ENCODE data around the gene DZIP1.
"Not testable (repeated sequence)": the region's sequence is repeated elsewhere in the genome, so short reads cannot be mapped to it uniquely, and the experiment has no call there.

DNA sequence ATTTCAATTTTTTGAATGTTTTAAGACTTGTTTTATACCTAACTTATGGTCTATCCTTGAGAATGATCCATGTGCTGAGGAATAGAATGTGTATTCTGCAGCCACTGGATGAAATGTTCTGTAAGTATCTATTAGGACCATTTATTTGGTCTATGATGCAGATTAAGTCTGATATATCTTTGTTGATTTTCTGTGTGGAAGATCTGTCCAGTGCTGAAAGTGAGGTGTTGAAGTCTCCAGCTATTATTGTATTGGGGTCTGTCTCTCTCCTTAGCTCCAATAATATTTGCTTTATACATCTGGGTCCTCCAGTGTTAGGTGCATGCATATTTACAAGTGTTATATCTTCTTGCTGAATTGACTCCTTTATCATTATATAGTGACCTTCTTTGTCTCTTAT, 22.7 kb upstream of the DZIP1 start:
- not testable (repeated sequence) for TF ChIP-seq REST (IDR thresholded peaks at IDR 0.05; ENCODE audit: low read depth, low read length); SIN3A (IDR thresholded peaks at IDR 0.05; ENCODE audit: low read depth, low read length); TCF12 (IDR thresholded peaks at IDR 0.05; ENCODE audit: low read depth, low read length); ZNF274 (IDR thresholded peaks at IDR 0.05; ENCODE audit: insufficient read depth, insufficient read length)
- TF ChIP-seq, protein P1, sequence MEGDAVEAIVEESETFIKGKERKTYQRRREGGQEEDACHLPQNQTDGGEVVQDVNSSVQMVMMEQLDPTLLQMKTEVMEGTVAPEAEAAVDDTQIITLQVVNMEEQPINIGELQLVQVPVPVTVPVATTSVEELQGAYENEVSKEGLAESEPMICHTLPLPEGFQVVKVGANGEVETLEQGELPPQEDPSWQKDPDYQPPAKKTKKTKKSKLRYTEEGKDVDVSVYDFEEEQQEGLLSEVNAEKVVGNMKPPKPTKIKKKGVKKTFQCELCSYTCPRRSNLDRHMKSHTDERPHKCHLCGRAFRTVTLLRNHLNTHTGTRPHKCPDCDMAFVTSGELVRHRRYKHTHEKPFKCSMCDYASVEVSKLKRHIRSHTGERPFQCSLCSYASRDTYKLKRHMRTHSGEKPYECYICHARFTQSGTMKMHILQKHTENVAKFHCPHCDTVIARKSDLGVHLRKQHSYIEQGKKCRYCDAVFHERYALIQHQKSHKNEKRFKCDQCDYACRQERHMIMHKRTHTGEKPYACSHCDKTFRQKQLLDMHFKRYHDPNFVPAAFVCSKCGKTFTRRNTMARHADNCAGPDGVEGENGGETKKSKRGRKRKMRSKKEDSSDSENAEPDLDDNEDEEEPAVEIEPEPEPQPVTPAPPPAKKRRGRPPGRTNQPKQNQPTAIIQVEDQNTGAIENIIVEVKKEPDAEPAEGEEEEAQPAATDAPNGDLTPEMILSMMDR (IDR thresholded peaks at IDR 0.05 in 2 of 3, conservative IDR thresholded peaks at IDR 0.05 in 1 of 3; ENCODE audit: control insufficient read depth in 2 of 3, extremely low read depth in 1 of 3, insufficient read depth in 1 of 3, low read depth in 3 of 3, low read length in 3 of 3): not testable (repeated sequence)
- TF ChIP-seq, protein P2, sequence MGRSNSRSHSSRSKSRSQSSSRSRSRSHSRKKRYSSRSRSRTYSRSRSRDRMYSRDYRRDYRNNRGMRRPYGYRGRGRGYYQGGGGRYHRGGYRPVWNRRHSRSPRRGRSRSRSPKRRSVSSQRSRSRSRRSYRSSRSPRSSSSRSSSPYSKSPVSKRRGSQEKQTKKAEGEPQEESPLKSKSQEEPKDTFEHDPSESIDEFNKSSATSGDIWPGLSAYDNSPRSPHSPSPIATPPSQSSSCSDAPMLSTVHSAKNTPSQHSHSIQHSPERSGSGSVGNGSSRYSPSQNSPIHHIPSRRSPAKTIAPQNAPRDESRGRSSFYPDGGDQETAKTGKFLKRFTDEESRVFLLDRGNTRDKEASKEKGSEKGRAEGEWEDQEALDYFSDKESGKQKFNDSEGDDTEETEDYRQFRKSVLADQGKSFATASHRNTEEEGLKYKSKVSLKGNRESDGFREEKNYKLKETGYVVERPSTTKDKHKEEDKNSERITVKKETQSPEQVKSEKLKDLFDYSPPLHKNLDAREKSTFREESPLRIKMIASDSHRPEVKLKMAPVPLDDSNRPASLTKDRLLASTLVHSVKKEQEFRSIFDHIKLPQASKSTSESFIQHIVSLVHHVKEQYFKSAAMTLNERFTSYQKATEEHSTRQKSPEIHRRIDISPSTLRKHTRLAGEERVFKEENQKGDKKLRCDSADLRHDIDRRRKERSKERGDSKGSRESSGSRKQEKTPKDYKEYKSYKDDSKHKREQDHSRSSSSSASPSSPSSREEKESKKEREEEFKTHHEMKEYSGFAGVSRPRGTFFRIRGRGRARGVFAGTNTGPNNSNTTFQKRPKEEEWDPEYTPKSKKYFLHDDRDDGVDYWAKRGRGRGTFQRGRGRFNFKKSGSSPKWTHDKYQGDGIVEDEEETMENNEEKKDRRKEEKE (IDR thresholded peaks at IDR 0.05): not testable (repeated sequence)
